Vagina (tissue), 2 donors: ENCODE results near the gene ZNF385B. TPM values are rescaled to one million over a fixed set of nuclear protein-coding genes. Genes with fewer than 3 reads are reported as not detected.

Source experiments
- DNase-seq, 2 donors: peaks; one replicate each; pipeline ENCODE4 v3.0.0-alpha.2; 2017; ENCODE audit errors: extremely low spot score in 2 of 2
- H3K27ac ChIP-seq: fragments of 200-600 bp; sonication (generic); one replicate; pipeline ENCODE4 v1.5.1; 2019
- H3K27me3 ChIP-seq: fragments of 200-600 bp; sonication (generic); one replicate; pipeline ENCODE4 v1.5.1; 2019
- H3K36me3 ChIP-seq, 2 donors: fragments of 200-600 bp; sonication (generic); one replicate each; pipeline ENCODE4 v1.5.1; 2017 to 2019
- H3K4me1 ChIP-seq: fragments of 200-600 bp; sonication (generic); one replicate; pipeline ENCODE4 v1.5.1; 2019
- H3K4me3 ChIP-seq, 2 donors: fragments of 200-600 bp; sonication (generic); 1 replicate in 1 of 2; 2 replicates in 1 of 2; pipeline ENCODE4 v1.5.1; 2016 to 2019
- H3K9me3 ChIP-seq: fragments of 200-600 bp; sonication (generic); one replicate; pipeline ENCODE4 v1.5.1; 2019
- POLR2A ChIP-seq, 2 donors: fragments of 450-650 bp; IDR thresholded peaks; one replicate each; pipeline ENCODE4 v1.6.1; 2017; ENCODE audit warnings: antibody characterized with exemption in 2 of 2, mild to moderate bottlenecking in 2 of 2, moderate library complexity in 2 of 2
- POLR2AphosphoS5 ChIP-seq, 2 donors: sonication (generic); formaldehyde crosslinking; IDR thresholded peaks; one replicate each; pipeline ENCODE4 v1.9.0; 2017; ENCODE audit warnings: antibody characterized with exemption in 2 of 2, mild to moderate bottlenecking in 2 of 2, low read depth in 1 of 2; ENCODE audit not compliant: insufficient read depth in 1 of 2
- intact Hi-C: fragments of 100-400 bp; cut with DNase I; formaldehyde crosslinking; loops from one replicate; pipeline ENCODE4 v1.15.1; 2023
- total RNA-seq: library from RNA; depleted of rRNA; stranded (reverse); fragments of >200 nt; gene quantifications from one replicate; pipeline ENCODE4 v1.2.3, GENCODE V29; 2016
- TF ChIP-seq, protein P1 (sequence below), 3 experiments: fragments of 450-650 bp in 2 of 3; fragments of 200-600 bp in 1 of 3; sonication (generic) in 1 of 3; IDR thresholded peaks; one replicate each; pipeline ENCODE4 v1.5.1; 2017 to 2019; ENCODE audit warnings: antibody characterized with exemption in 3 of 3, mild to moderate bottlenecking in 2 of 3, moderate library complexity in 2 of 3

The ZNF385B gene
- total RNA-seq, 1 donor from 2014 or later, result 11.5 TPM

DNA sequence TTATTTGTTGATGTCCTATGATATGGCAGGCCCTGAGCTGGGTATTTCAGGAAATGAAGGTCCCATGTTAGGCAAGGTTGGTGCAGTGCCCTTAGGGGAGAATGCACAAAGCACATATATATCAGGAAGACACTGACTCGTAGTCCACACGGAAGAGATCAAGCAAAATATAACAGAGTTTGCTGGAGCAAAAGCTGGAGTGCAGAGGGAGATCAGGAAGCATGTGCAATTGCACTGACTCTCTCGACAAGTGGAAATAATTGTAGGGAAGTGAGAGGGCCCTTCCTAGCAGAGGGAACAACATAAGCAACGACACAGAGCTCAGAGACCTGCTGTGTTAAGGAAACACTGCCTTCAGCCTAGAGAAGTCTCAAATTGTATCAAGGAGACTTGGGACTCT, 4.2 kb downstream of the ZNF385B start:
- TF ChIP-seq, protein P1, sequence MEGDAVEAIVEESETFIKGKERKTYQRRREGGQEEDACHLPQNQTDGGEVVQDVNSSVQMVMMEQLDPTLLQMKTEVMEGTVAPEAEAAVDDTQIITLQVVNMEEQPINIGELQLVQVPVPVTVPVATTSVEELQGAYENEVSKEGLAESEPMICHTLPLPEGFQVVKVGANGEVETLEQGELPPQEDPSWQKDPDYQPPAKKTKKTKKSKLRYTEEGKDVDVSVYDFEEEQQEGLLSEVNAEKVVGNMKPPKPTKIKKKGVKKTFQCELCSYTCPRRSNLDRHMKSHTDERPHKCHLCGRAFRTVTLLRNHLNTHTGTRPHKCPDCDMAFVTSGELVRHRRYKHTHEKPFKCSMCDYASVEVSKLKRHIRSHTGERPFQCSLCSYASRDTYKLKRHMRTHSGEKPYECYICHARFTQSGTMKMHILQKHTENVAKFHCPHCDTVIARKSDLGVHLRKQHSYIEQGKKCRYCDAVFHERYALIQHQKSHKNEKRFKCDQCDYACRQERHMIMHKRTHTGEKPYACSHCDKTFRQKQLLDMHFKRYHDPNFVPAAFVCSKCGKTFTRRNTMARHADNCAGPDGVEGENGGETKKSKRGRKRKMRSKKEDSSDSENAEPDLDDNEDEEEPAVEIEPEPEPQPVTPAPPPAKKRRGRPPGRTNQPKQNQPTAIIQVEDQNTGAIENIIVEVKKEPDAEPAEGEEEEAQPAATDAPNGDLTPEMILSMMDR (IDR thresholded peaks at IDR 0.05), result no peak
- TF ChIP-seq POLR2A (IDR thresholded peaks at IDR 0.05) (no peak), POLR2AphosphoS5 (IDR thresholded peaks at IDR 0.05; ENCODE audit: insufficient read depth in 1 of 2, low read depth in 1 of 2) (no peak)
- no peak overlapping the region for H3K27ac ChIP-seq
- no peaks in the 10 kb centered on the region for H3K9me3 ChIP-seq
- DNase-seq, result no peak
- H3K4me3 ChIP-seq, result no peak overlapping the region
- H3K36me3 ChIP-seq, result no peaks in the 10 kb centered on the region
- no peaks in the 10 kb centered on the region for H3K27me3 ChIP-seq
- intact Hi-C loops, result no loop called here
- peaks cover 9% of the 10 kb centered on the region for H3K4me1 ChIP-seq

DNA sequence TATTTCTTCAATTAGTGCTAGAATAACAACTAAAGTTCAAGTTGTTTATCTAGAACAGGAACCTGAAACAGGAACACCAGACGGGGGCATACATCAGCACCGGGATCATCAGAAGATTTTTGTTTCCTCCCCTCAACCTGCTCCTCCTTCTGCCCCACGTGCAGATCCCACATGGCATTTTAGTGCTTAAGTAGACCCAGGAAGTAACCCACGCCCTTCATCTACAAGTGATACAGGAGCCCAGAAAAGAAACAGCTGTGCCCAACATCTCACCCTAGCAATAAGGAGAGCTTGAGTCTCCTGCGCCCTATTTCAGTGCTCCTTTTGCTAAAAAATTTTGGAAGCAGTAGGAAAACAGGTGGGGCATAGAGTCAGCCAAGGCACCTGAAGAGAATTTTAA, 5.2 kb downstream of the ZNF385B start:
- Histone ChIP-seq H3K9me3 (no peaks in the 10 kb centered on the region), H3K27me3 (no peaks in the 10 kb centered on the region), H3K4me3 (no peak overlapping the region), H3K27ac (no peak overlapping the region), H3K36me3 (no peaks in the 10 kb centered on the region), H3K4me1 (peaks cover 9% of the 10 kb centered on the region)
- intact Hi-C loops, result no loop called here
- TF ChIP-seq POLR2A (IDR thresholded peaks at IDR 0.05) (no peak), POLR2AphosphoS5 (IDR thresholded peaks at IDR 0.05; ENCODE audit: insufficient read depth in 1 of 2, low read depth in 1 of 2) (no peak)
- TF ChIP-seq, protein P1 (IDR thresholded peaks at IDR 0.05), result no peak
- no peak for DNase-seq

DNA sequence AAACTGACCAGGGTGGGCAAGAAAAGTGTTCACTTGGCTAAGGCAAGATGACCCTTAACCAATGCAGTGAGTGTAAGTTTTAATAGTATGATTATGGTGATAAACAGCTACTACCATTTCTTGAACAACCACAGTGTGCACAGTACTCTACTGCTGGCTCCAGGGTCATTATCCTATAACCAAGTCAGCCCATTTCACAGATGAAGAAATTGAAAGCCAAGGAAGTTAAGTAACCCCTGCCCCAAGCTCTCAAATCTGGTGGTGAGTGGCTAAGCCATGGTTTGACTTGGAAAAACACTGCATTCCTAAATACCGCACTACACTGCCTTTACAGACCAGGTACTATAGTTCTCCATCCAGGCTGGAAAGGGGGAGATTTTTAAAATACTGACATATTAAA, 5.7 kb downstream of the ZNF385B start:
- H3K9me3 ChIP-seq, result no peaks in the 10 kb centered on the region
- no peak overlapping the region for H3K27ac ChIP-seq
- DNase-seq, result no peak
- peaks cover 5% of the 10 kb centered on the region for H3K4me1 ChIP-seq
- intact Hi-C loops, result no loop called here
- TF ChIP-seq POLR2AphosphoS5 (IDR thresholded peaks at IDR 0.05; ENCODE audit: insufficient read depth in 1 of 2, low read depth in 1 of 2), result no peak
- TF ChIP-seq POLR2A (IDR thresholded peaks at IDR 0.05), result no peak
- TF ChIP-seq, protein P1 (IDR thresholded peaks at IDR 0.05), result no peak
- no peaks in the 10 kb centered on the region for H3K27me3 ChIP-seq
- H3K36me3 ChIP-seq, result no peaks in the 10 kb centered on the region
- no peak overlapping the region for H3K4me3 ChIP-seq

DNA sequence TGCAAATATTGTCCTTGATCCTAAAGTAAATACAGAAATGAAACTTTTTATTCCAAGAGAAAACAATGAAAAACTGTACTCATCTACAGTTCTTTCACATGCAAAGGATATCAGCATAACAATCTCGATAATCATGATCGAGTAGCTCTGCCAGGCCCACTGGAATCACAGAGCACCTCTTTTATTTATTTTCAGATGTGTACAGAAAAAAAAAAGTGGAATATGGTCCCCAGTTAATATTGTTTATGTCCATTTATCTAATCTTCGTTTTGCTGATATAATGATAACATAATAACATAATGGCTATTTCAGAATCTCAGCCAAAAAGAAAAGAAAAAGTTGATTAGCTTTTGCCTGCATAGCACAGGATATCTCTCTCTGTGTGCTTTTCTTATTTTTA, 6.5 kb downstream of the ZNF385B start:
- Histone ChIP-seq H3K4me3 (no peak overlapping the region), H3K27me3 (no peaks in the 10 kb centered on the region), H3K9me3 (no peaks in the 10 kb centered on the region), H3K27ac (no peak overlapping the region), H3K36me3 (no peaks in the 10 kb centered on the region), H3K4me1 (no peaks in the 10 kb centered on the region)
- TF ChIP-seq POLR2A (IDR thresholded peaks at IDR 0.05) (no peak), POLR2AphosphoS5 (IDR thresholded peaks at IDR 0.05; ENCODE audit: insufficient read depth in 1 of 2, low read depth in 1 of 2) (no peak)
- TF ChIP-seq, protein P1 (IDR thresholded peaks at IDR 0.05), result no peak
- intact Hi-C loops, result no loop called here
- DNase-seq, result no peak

DNA sequence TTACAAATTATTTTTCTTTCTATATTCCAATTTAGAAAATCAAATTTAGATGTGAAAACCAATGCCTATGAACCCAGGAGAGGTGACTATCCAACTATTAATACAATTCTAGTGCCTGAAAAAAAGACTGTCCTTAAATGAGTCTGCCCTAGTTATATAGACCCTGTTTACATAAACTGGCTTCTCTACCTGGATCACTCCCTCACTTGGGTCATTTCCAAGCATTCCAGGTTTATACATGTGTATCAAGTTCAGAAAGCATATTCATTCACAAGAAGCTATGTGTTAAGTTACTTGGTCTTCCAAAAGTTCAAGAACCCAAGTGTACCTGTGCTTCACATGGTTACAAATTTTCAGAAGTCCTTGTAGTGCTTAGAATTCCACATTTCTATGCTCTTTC, 8.3 kb downstream of the ZNF385B start:
- H3K27ac ChIP-seq, result no peak overlapping the region

More for the DNA sequence above, 8.3 kb downstream of the ZNF385B start:
- Histone ChIP-seq H3K36me3 (no peaks in the 10 kb centered on the region), H3K9me3 (no peaks in the 10 kb centered on the region), H3K4me3 (no peak overlapping the region), H3K4me1 (no peaks in the 10 kb centered on the region), H3K27me3 (no peaks in the 10 kb centered on the region)
- TF ChIP-seq, protein P1 (IDR thresholded peaks at IDR 0.05), result no peak
- TF ChIP-seq POLR2A (IDR thresholded peaks at IDR 0.05) (no peak), POLR2AphosphoS5 (IDR thresholded peaks at IDR 0.05; ENCODE audit: insufficient read depth in 1 of 2, low read depth in 1 of 2) (no peak)
- DNase-seq, result no peak
- intact Hi-C loops, result no loop called here
